Measurements from ENCODE around the gene GPATCH2L.

- TF ChIP-seq CTCF (IDR thresholded peaks at IDR 0.05; ENCODE audit: low read depth, low read length, poor library complexity, severe bottlenecking) (no peak), EZH2phosphoT487 (IDR thresholded peaks at IDR 0.05; ENCODE audit: borderline replicate concordance, low read length) (no peak)
Observed at GRCh38 chr14:76196980-76197695, 45.4 kb downstream of the GPATCH2L start.
